HG03108 (cell line): Measurements from ENCODE around the gene ARHGEF3.

Source experiments
- ATAC-seq: cut with Tn5 transposase; IDR thresholded peaks from one replicate; pipeline ENCODE4 v1.9.1; 2021; ENCODE audit warnings: moderate library complexity; ENCODE audit not compliant: unreplicated experiment

Gene ARHGEF3

DNA sequence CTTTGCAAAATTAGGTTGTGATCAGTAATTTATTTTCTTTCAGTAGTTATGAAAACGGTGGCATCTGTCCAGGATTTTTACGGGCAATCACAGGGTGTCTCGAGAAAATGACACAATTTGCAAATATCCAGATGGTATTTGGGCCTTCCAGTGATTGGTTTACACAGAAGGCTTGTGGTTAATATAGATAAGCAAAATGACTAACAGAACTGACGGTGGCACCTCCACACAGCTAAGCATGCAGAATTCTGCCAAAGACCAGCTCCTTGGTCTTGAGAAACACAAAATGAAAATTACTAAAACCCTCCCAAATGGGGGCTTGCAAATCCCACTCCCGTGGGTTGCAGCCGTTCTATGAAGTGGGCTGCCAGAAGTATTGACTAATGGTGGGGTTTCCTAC, 5.5 kb downstream of the ARHGEF3 start:
- no peak for ATAC-seq

DNA sequence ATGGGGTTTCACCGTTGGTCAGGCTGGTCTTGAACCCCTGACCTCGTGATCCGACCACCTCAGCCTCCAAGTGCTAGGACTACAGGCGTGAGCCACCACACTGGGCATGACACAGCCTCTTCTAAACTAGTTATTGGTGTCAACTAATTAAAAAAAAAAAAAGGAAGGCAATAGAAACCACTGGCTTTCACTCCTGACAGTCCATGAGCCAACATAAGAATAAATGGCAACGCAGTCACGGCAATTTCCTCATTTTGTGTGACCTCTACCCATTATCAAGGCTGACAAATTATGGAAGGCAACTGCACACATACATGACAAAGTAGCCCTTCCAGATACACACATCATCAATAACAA, 5.9 kb downstream of the ARHGEF3 start:
- ATAC-seq: no peak

DNA sequence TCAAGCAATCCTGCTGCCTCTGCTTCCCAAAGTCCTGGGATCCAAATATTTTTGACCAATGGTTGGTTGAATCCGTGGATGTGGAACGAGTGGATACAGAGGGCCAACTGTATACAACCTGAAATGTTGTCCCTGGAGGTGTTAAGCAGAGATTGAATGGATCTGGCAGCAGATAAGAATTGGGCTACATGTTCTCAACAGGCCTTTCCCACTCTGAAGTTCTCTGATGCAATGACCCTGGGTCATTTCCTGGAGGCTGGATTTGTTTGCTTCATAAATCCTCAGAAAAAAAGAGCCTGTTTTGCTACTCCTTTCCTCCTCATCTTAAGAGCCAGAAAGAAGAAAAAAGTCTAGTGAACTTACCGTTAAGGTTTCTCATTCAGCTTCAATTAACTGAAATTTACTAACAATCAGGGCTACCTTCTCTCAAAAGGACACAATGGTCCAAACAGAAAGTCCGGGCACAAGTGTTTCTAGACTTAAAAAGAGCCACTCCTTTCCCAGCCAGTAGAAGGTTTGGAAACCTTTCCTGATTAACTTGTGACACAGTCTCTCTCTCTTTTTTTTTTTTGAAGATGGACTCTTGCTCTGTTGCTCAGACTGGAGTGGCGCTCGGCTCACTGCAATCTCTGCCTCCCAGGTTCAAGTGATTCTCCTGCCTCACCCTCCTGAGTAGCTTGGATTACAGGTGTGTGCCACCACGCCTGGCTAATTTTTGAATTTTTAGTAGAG, 6.5 kb downstream of the ARHGEF3 start:
- no peak for ATAC-seq

DNA sequence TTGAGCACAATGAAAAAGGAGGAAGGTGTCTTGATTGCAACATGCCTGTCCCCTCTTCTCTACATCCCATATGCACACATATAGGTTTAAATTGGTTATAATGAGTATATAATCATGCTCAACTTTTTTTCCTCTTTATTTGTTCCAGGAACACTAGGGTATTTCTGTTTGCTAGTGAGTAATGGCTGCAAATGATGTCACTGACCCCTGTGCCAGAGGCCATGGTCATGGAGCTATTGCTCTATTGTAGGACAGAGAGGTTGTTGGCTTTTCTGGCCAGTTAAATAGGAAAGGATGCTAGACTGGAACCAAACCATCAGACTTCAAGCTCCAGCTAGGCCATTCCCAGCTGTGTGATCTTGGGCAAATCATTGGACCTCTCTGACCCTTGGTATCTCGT, 9.6 kb downstream of the ARHGEF3 start:
- no peak for ATAC-seq

DNA sequence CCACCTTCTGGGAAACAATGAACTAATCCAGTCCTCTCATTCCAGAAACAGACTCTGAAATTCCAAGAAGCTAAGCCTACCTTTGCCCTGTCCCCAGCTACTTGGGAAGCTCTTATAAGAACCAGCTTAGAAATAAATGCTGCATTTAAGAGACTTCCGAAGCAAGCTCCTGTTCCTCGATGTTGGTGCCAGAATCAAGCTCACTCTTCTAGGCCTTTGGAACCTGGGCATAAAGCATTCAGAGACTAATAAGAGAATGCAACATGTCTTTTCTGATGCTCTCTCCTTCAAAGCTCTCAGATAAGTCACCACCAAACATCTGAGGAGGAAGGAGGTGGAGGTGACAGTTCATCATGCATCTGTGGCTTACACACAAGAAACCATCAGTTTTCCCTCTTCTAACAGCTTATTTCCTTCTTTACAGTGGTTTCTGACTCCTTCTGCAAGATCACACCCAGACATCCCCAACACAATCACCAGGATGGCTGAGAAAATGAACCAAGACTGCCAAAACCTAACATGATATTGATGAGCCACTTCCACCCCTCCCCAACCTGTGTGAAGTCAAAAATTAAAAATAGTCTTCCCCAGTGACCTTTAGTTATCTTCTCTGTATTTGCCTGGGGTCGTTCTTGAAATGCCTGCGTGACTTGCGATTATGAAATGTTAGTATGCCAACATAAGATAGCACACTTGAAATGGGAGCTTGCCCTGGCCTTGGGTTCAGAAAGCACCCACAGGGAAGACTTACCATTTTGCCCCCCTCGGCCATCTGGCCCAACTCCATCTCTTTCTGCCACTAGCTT, 11.5 kb downstream of the ARHGEF3 start:
- no peak for ATAC-seq

DNA sequence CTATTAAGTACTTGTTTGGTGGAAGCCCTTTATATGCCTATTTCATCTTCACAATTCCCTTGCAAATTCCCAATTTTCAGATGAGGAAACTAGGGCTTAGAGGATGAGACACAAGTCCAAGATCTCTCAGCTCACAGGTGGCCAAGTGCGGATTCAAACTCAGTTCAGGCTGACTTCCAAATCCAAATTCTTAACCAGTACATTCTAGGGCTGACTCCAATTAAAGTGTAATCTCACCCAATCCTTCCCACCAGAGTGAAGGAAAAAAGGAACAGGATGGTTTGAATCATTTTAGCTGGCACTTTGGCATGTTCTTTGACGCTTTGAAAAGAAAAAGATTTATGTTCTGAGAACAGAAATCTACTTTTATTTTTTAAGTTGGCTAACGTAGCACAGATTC, 12.7 kb downstream of the ARHGEF3 start:
- ATAC-seq: no peak

DNA sequence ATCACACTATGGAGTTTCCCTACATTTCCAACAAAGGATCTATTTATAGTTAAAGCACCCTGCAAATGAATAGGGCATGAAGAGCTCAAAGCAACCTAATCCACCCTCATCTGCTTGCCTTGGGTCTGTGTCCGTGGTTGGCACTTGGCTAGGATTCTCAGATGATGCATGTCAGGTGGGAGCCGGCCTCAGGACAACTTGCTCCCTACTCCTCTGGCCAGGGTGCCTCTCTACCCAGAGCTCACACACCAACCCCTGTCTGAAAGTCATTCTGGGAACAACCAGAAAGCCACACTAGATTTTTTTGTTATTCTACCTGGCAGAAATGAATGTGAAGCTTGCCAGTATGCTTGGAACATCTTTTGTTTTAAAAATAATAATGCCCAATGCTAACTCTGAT, 13.2 kb downstream of the ARHGEF3 start:
- ATAC-seq: no peak

DNA sequence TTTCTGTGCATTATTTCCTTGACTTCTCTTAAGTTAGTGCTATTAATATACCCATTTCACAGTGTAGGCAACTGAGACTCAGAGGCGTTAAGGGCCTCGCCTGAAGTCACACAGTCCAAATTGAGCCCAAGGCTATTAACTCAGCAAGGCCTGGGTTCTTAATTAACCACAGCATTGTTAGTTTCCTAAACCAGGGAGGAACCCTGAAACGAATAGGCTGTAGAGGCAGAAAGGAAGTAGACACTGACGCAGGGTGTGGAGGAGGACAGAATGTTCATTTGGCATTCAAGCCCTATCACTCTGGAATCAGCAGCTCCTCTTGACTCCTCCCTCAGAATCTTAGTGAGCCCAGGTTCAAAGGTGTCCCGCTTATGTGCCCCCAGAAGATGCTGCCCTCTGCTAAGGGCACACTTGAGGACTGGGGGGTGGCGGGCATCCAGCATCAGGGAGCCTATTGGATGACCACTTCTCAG, 13.9 kb downstream of the ARHGEF3 start:
- no peak for ATAC-seq

DNA sequence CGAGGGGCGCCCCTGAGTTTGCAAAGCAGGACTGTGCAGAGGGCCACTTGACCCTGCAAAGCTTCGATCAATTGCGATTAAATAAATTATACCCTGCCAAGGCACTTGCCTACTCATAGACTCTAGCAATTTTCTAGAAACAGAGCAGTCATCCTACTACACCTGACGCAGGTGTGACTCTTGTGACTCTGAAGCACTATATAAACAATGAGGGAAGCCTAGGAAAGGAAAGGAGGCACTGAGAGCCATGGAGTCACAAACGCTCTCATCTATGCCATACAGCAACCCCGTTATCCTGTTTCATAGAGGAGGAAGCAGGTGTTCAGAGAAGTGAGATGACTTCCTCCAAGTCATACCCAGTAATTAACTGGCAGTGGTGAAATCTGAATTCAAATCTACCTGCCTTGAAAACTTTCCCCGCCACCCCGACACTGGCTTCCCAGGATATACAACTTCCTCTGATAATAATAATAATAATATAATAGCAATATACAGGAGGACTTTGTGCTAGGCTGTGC, 14.4 kb downstream of the ARHGEF3 start:
- no peak for ATAC-seq

DNA sequence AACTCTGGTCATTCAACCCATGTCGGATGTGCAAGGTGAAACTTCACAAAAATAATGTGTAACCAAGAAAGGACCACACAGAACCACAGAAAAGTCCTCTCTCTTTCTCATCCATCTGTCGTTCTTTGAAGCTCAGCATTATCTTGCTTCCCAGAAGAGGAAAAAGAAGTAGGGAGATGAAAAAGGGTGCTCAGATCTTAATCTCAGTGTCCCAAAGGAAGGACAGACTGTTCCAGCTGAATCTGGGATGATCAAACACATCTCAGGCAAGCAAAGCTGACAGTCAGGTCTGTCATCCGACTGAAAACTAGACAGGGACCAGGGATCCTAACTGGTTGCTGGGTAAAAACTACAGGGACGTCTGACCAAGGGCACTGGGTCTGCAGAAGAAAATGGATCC, 16.2 kb downstream of the ARHGEF3 start:
- no peak for ATAC-seq

DNA sequence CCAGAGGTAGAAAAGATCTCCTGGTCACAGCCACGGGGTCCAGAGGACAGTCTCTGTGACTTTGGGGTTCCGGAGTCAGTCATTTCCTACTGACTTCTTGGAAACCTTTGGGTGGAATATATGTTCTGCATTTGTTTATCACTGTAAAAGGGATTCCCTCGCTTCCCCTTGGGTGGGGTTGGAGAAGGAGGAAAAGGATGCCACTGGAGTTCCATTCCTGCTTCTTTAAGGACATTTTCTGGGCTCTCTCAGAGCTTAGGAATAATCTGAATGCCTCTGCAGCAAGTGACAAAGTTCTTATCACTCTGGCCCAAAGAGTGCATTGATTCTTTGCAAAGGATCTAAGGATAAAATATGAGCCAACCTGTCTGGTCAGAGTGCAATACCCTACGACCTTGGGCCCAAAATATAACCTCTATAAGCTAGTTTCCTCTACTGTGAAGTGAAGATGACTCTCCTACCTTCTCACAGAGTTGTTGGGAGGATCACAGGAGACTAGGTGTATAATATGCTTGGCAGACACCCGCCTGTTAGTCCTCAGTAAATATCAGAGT, 17.2 kb downstream of the ARHGEF3 start:
- no peak for ATAC-seq

DNA sequence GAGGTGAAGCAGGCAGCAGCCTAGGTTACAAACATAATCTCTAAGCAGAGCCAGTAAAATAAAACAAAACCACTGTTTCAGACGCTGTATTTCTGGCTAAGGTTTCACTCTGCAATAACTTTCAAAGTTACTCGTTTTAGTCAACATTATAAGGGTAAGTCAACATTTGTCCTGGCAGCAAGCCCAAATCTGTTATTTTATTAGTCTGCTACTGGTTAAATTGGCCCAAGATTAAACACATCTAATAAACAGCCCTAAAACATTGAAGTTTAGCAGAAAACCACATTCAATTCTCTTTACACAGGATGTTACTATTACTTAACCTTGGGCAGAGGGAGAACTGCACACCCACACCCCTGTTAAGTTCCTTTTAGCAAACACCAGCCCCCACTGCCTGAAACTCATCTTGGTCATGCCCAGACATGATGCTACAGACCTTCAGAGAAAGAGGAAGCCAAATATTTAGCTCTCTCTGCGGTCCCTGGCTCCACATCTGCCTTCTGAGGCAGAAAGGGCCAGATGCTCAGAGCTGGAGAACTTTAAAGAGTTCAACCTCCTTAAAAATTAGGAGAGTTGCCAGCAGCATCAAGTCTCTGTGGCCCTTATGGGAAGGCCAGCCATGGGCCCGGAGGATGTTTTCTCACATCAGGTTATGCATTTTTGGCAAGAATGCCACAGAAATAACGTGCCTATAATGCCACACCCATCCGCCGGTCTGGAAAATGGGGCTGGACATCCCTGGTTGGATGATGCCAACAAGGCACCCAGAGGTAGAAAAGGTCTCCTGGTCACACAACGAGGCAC, 17.9 kb downstream of the ARHGEF3 start:
- peak; percentile 97 for ATAC-seq

DNA sequence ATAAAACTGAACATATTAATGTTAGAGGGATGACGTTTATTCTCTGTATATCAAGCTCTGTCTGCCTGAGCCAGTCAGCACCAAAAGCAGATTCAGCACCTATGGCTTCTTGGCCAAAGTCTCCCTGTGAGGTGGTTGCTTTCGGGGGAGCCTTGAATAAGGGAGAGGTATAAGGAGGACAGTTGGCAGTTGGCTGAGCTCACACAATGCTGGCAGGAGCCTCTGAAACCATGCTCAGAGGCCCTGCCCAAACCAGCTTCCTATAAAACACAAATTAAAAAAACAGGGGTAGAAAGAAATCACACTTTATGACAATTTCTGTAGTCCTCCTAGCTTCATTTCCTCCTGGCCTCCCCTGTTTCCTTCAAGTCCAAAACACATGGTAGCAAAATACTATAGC, 18.8 kb downstream of the ARHGEF3 start:
- no peak for ATAC-seq

DNA sequence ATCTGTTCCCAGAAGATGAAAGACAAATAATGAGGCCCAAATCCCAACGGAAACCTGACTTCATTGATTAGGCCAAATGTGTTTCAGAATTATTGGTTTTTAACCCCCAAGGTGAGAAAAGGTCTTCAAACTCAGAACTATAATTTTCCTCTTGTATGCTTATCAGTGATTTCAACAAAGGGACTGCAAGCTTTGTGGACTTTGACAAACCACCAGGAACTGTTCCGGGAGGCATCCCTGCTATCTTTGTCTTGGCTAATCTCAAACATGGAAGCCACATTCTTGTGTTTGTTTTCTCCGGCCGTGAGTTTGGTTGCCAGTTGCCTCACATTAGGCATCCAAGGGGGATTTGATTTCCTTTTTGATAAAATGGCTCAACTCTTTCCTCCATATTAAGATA, 19.5 kb downstream of the ARHGEF3 start:
- no peak for ATAC-seq

DNA sequence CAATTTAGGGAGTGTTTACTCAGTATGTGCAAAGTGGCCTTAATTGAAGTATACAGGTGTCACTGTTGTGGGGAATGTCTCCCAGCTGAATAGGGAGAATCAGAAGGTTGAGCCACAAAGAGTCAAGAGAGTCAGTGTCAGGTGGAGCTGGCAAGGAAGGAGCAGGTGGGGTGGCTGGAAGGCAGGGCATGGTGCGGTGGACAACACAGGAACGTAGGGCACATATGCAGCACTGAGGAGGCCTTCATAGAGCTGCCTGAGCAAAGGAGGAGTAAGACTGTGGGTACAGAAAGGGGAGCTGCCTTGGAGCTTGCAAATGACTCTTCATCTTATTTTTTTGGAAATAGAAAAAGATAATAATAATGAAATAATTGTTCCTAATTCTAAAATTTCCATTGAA, 20.0 kb downstream of the ARHGEF3 start:
- no peak for ATAC-seq

DNA sequence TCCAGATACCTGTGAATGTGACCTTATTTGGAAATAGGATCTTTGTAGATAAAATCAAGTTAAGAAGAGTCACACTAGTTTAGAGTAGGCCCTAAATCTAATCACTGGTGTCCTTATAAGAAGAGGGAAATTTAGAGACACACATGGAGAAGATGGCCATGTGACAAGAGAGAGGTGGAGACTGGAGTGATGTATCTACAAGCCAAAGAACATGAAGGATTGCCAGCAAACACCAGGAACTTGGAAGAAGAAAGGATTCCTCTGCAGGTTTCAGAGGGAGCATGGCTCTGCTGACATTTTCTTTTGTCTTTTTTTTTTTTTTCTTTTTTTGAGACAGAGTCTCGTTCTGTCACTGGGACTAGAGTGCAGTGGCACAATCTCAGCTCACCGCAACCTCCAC, 20.8 kb downstream of the ARHGEF3 start:
- ATAC-seq: no peak

DNA sequence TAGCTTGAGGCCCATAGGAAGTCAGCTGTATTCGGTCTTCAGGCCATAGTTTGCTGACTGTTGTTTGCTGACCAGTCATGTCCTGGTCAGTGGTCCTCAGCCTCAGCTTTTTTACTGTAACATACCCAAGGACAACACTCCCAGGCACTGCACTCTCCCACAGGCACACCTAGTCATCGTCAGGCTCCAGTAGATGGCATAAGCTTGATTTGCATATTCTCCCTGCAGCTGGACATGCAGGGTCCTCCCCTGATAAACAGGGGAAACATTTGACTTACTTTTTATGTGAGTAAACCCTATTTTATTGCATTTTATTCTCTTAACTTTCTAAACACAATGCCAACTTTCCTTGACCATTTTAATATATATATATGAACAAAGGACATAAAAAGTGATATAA, 22.9 kb downstream of the ARHGEF3 start:
- no peak for ATAC-seq

DNA sequence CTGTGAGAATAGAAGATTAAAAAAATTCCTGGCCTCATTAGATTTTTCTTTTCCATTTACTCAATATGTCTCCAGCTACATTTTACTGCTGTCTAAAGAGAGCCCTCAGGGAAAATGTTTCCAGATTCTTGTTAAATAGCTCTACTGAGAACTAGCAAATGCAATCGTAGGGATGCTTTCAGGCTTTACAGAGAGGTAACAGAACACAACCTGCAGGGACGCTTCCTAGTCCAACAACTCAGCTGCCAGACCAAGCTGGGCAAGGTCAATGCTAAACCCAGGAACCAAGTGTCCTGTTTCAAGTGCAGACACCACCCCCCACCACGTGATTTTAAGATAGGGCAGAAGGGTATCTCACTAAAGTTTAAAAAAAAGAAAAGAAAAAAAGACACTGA, 25.2 kb downstream of the ARHGEF3 start:
- ATAC-seq: no peak

DNA sequence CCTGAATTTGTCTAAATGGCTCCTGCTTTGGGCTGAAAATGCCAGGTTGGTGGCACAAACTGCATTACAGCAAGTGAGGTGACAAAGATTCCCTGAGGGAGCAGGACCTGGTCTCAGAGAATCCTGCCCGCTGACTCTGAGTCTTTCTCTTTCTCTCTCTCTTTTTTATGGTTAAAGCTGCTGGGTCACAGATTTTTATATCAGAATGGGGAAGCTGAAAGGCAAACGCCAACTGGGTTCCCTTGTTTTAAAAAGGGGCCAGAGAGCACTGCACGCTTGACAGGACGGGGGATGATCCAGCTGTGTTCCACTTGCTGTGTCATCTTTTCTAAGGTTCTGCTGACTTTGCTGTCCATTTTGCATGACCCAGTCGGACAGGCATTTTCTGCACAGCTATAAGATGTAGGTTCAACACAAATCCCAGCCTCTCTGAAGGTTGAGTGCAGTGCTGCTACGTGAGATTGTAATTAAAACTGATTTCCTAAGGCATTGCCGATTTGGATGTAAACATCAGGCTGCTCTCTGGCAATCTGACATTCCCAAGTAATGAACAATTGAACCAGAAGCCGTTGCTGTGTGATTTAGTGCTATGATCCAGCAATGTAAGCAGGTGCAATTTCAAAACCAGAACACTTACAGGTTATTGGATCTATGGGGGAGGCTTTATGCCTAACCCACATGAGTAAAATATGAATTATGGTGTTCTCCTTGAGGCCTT, 25.8 kb downstream of the ARHGEF3 start:
- no peak for ATAC-seq

DNA sequence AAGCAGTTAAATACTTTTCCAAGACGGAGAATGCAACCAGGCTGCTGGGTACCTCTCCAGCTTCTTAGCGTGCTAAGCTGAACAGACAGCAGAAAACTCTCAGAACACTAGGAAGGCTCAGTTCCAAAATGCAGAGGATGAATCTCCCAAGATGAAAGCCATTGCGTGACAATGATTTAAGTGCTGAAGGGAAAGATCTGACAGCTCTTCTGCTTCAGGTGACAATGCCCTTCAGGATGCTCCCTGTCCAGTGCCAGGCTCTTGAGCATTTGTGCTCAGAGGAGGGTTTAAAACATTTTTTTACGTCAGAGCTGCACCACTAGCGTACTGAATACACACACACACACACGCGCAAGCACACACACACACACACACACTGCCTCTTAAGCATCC, 26.3 kb downstream of the ARHGEF3 start:
- no peak for ATAC-seq

DNA sequence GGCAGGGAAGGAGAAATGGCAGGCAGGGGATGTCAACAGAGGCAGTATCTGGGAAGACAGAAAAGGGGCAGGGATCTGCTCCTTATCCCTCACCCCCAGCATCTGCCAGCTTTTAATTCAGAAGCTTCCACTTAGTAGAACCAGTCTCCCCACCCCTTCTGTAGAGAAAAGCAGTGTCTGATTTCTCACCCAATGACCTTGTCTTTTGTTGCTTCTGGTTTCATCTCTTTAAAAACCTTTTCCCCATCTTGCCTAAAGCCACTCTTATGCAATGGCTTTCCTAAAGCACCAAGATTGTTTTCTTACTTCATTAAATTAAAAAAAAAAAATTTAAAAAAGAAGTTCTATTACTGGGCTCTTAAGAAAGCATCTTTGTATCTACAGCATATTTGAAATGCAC, 27.8 kb downstream of the ARHGEF3 start:
- no peak for ATAC-seq
